HG03565 (cell line): ENCODE results near the gene GRHPR.
"Not testable (repeated sequence)": the region's sequence is repeated elsewhere in the genome, so short reads cannot be mapped to it uniquely, and the experiment has no call there.

ENCODE experiments used
- ATAC-seq: cut with Tn5 transposase; IDR thresholded peaks from one replicate; pipeline ENCODE4 v1.9.1; 2021; ENCODE audit warnings: mild to moderate bottlenecking, moderate library complexity; ENCODE audit not compliant: unreplicated experiment

The GRHPR gene

DNA sequence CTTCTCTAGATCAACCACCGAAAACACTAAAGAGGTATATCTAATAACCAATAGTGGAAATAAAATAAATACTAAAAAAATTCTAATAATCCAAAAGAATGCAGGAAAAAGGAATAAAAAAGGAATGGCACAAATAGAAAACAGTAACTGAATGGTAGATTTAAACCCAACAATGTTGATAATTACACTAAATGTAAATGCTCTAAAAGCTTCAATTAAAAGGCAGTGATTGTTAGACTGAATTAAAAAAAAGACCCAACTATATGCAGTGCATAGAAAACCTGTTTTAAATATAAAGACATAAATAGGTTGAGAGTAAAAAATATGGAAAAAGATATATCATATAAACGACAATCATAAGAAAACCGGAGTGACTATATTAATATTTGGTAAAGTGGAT is 51.9 kb downstream of the GRHPR start:
- no peak for ATAC-seq

DNA sequence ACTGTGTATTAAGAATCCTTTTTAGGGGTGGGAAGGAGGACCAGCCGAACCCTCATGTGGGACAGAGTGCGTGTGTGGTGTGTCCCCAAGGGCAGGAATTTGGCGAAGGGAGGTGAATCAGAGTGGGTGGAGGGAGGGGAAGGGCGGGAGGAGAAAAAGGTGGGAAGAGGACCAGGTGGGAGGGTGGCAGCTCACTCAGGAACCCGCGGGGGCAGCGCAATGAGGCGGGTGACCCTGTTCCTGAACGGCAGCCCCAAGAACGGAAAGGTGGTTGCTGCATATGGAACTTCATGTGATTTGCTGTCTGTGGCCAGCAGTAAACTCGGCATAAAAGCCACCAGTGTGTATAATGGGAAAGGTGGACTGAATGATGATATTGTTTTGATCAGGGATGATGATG is 54.4 kb downstream of the GRHPR start:
- ATAC-seq: no peak

DNA sequence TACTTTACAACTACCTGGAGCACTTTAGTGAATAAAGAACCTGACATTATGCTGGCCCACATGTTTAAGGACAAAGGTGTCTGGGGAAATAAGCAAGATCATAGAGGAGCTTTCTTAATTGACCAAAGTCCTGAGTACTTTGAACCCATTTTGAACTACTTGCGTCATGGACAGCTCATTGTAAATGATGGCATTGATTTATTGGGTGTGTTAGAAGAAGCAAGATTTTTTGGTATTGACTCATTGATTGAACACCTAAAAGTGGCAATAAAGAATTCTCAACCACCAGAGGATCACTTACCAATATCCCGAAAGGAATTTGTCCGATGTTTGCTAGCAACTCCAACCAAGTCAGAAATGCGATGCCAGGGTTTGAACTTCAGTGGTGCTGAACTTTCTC is 54.9 kb downstream of the GRHPR start:
- ATAC-seq: not testable (repeated sequence)

GRCh38 chr9:37477987-37478619 is 55.6 kb downstream of the GRHPR start:
- ATAC-seq: not testable (repeated sequence)

GRCh38 chr9:37480759-37481158 is 58.3 kb downstream of the GRHPR start:
- no peak for ATAC-seq

DNA sequence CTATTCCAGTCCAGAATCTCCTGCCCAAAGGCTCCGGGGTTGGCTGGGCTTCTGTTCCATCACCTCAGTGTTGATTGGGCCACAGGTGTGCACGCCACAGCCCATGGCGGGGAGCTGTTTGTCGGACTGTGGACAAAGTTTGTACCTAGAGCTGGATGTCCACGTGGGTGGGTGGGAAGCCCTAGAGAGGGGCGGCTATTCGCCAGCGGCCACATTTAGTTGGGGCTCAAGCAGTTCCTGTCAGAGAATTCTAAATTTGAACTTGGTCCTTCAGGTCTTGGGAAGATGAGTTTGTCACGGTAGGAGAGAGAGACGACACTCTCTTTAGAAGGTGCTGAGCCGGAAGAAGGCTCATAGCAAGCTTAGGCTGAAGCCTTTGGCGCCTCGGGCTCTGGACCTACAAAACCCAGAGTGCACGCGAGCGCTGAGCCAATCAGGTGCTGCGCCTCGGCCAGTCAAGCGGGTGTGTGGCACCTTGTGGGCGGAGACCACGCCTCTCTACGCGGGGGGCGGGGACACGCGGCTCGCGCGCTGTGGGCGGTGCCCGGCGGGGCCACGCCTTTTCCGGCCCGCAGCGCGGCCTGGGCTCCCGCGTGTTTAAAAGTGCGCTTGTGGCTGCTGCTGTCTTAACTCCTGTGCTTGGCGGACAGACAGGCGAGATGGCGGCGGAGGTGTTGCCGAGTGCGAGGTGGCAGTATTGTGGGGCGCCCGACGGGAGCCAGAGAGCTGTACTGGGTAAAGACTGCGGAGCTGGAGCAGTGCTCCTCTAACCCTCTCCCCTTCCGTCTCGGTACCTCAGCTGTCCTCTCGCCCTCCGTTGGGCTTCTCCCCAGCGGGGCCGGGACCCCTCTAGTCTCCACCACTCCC is 63.1 kb downstream of the GRHPR start, which contains the start of gene POLR1E:
POLR1E (plus strand) TSS at position 560 of the 867 bp plus-strand sequence; CDS start at position 660, 100 bp downstream.
- ATAC-seq: peak; percentile 92

- ATAC-seq: no peak
Observed at GRCh38 chr9:37486256-37486615, 63.7 kb downstream of the GRHPR start.
